Peyer's patch (tissue), 4 donors: ENCODE results near the gene MGARP.

ENCODE experiments used
- POLR2A ChIP-seq, 2 donors: fragments of 450-650 bp; IDR thresholded peaks; one replicate each; pipeline ENCODE4 v1.5.1; 2017; ENCODE audit warnings: antibody characterized with exemption in 2 of 2, mild to moderate bottlenecking in 2 of 2, moderate library complexity in 2 of 2
- TF ChIP-seq, protein P1 (sequence below), 6 experiments: fragments of 450-650 bp in 4 of 6; fragments of 200-600 bp in 2 of 6; sonication (generic) in 1 of 6; IDR thresholded peaks; one replicate each; pipeline ENCODE4 v1.5.1; 2017 to 2019; ENCODE audit warnings: antibody characterized with exemption in 6 of 6, mild to moderate bottlenecking in 3 of 6, moderate library complexity in 1 of 6

DNA sequence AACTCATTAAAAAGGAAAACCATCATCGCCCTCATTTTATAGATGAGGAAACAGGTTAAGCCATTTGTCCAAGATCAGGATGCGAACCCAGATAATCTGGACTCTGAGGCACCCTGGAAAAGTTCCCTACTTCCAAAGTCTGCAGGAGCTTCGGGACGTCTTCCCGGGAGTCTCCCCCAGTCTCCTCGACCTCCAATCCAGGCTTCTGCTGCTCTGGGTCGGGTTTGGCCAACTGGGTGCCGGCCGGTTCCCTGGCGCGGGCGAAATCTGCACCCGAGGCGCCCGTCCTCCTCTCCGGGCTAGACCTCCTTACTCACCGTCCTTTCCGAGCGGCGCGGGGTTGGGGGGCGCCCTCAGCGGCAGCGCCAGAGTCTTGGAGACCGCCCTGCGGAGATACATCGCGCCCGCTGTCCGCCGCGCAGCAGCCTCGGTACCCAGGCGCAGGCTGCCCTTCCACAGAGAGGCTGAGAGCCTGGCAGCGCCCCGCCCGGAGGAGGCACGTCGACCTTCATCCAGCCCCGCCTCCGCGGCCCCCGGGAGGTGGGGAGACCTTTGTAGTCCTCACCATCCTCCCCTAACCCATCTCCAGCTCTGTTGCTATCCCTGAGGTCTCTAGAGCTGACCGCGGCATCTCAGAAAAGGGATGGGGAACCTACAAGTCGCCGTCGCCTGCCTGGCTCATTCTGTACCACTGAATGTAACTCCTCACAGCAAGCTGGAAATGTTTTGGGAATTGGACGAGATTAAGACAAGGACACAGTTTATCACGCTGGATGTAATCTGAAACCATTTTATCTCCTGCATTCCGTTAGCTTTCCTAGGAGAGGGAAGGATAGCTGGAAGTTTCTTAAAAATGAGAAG lies at the start of gene MGARP:
- TF ChIP-seq, protein P1, sequence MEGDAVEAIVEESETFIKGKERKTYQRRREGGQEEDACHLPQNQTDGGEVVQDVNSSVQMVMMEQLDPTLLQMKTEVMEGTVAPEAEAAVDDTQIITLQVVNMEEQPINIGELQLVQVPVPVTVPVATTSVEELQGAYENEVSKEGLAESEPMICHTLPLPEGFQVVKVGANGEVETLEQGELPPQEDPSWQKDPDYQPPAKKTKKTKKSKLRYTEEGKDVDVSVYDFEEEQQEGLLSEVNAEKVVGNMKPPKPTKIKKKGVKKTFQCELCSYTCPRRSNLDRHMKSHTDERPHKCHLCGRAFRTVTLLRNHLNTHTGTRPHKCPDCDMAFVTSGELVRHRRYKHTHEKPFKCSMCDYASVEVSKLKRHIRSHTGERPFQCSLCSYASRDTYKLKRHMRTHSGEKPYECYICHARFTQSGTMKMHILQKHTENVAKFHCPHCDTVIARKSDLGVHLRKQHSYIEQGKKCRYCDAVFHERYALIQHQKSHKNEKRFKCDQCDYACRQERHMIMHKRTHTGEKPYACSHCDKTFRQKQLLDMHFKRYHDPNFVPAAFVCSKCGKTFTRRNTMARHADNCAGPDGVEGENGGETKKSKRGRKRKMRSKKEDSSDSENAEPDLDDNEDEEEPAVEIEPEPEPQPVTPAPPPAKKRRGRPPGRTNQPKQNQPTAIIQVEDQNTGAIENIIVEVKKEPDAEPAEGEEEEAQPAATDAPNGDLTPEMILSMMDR (IDR thresholded peaks at IDR 0.05), result no peak
- no peak for TF ChIP-seq POLR2A (IDR thresholded peaks at IDR 0.05)
